Activated CD8-positive, alpha-beta memory T cell treated with anti-CD3 and anti-CD28 coated beads for 48 hours (primary cell): ENCODE measurements around the gene S1PR4.
"Not testable (repeated sequence)": the region's sequence is repeated elsewhere in the genome, so short reads cannot be mapped to it uniquely, and the experiment has no call there.

Experiments used
- DNase-seq, 3 experiments: peaks; one replicate each; pipeline ENCODE4 v3.0.0-alpha.2; 2020; ENCODE audit warnings: low read depth in 2 of 3, low spot score in 2 of 3

Gene S1PR4

GRCh38 chr19:3192684-3193083 lies 14.1 kb downstream of the S1PR4 start:
- DNase-seq, result no peak

DNA sequence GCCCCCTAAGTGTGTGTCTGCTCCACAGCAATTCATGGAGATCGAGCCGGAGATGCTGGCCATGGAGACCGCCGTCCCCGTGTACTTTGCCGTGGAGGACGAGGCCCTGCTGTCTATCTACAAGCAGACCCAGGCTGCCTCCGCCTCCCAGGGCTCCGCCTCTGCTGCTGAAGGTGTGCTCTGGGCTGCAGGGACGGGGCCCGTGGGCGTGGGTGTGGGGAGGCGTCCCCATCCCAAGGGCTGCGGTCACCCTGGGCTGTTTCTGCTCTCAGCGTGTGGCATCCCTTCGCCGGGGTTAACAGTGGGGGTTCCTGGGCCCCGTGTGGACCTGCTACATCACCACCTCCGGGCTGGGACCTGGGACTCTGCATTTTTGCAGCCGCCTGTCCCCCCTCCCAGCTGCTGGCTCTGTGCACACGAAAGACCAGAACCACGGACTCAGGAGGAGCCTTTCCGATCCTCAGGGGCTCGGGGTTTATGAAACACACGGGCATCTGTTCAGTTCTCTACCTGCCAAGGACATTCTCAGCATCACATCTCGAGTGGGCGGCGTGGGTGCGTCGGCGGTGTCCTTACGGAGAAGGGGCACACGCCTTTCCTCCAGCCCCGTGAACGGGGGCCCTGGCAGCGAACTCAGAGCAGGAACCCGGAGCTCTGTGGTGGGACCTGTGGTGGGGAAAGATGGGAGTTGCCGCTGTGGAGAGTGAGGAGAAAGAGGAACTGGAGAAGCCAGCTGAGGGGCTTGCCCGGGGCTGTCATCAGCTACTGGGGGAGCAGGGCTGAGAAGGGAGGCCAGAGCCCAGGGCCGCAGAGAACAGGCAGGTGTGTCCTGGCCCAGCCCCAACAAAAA lies 14.9 kb downstream of the S1PR4 start:
- no peak for DNase-seq

DNA sequence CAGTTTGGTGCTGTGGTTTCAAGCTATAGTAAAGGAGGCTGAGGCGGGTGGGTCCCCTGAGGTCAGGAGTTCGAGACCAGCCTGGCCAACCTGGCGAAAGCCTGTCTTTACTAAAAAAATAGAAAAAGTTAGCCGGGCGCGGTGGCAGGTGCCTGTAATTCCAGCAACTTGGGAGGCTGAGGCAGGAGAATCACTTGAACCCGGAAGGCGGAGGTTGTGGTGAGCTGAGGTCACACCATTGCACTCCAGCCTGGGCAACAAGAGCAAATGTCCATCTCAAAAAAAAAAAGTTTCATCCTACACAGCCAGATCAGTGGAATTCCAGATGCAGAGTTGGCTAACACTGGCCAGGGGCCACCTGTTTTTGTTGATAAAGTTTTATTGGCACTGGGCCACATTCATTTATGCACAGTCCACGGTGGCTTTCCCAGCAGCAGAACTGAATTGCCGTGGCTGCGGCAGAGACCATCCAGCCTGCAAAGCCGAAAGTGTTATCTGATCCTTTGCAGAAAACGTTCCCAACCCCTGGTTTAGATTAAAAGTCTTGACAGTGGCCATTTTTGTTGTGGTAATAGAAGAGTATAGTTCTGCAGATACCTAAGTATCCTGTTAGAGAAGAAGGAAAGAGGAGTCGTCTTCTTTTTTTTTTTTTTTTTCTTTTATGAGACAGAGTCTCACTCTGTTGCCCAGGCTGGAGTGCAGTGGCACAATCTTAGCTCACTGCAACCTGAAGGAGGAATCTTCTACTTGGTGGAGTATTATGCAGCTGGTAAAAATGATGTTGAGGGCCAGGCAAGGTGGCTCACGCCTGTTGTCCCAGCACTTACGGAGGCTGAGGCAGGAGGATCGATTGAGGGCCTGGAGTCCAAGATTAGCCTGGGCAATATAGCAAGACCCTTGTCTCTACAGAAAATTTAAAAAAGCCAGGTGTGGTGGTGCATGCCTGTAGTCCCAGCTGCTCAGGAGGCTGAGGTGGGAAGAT lies 15.8 kb downstream of the S1PR4 start:
- no peak for DNase-seq

DNA sequence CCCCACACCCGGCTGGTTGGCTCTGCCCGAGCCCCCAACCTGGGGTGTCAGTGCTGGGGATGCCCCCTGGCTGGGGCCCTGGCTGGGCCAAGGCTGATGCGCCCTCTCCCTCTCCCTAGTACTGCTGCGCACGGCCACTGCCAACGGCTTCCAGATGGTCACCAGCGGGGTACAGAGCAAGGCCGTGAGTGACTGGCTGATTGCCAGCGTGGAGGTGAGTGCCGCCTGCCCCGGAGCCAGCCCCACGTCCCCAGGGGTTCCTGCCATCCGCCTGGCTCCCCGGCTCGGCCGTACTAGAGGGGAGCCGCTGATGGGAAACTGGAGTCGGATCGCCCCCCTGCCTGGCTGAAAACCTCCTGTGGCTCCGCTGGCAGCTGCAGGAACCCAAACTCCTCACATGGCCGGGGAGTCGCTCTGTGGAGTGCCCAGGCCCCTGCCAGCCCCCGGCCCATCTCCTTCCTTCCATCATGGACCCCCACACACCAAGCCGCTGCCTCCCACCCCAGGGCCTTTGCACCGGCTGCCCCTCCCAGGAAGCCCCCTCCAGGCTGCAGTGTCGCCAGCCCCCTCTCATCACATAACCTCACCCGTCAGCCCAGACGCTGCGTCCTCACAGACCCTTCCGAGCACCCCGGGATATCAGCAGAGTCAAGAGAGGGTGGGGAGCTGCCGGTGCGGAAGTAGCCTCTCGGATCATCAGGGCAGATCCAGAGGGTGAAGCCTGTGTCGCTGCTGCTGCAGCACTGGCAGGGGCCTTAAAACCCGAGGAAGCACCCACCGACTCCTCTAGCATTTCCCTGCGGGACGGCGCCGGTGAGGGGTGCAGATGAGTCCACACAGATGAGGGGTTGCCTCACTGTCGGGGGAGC lies 17.7 kb downstream of the S1PR4 start:
- DNase-seq, result no peak

DNA sequence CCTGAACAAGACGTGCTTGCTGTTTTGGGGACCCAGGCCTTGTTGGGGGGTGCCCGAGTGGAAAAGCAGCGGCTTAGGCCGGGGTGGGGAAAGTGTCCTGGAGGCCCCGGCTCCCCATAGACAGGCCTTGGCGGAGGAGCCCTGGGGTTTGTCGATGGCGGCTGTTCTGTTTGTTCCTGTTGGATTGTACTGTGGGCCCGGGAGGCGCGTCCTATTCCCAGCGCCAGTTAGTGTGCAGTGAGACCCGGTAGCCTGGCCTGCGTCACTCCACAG lies 18.3 kb downstream of the S1PR4 start:
- DNase-seq, result no peak

DNA sequence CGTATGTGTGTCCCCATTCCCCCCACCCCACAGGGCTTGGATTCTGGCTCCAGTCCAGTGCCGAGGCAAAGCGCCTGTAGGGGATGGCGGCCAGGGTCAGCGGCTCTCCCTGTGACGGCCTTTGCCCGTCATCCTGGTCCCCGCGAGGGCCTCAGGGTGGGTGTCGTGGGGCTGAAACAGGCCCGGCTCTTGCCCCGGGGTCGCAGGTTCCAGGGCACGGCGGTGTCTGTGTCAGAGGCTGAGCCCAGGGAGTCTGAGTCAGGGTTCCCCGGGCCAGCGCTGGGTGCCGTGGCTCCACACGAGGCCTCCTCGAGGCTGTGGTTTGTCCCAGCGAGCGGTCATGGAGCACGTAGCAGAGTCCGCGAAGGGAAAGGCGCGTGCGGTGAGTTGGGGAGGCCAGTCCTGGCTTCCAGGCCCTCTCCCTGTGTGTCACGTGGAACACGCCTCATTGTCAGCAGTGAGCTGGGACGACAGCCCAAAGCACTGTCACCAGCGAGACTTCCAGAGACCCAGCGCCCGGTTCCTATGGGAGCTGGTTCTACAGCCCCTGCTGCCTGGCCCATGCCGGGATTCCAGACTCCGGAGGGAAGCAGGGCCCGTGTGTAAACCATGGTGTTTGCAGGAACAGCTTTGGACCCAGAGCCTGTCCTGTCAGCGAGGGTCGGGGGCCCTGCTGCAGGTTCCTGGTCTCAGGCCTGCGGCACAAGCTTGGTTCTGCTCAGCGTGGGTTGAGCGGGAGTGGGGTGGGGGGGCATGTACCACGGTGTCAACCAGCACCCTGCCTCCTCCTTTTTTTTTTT lies 20.5 kb downstream of the S1PR4 start:
- DNase-seq, result no peak

DNA sequence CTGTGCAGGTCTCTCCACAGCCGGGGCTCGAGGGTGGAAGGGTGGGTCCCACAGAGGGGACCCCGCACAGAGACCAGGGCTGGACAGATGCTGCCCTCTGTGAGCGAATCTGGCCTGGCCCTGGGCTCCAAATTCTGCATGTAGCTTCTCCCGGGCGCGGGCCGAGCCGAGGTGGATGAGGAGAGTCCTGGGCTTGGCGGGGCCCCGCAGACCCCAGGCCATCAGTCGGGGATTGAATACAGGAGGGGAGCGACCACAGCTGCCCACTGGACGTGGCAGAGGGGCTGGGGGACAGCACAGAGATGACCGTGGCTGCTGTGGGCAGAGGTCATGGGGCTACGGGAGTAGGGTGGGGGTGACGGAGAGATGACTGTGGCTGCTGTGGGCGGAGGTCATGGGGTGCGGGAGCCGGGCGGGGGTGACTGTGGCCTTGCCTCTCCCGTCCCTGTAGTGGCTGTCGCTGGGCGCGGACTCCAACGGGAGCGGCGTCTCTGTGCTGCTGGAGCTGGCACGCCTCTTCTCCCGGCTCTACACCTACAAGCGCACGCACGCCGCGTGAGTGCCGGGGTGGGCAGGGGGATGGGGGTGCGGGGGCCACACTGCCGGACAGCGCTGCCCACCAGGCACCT lies 22.6 kb downstream of the S1PR4 start:
- no peak for DNase-seq

GRCh38 chr19:3201911-3202310 lies 23.3 kb downstream of the S1PR4 start:
- no peak for DNase-seq

- DNase-seq, result no peak
Measured at GRCh38 chr19:3202346-3202745, 23.8 kb downstream of the S1PR4 start.

- not testable (repeated sequence) for DNase-seq
Measured at GRCh38 chr19:3202895-3203294, 24.3 kb downstream of the S1PR4 start.

DNA sequence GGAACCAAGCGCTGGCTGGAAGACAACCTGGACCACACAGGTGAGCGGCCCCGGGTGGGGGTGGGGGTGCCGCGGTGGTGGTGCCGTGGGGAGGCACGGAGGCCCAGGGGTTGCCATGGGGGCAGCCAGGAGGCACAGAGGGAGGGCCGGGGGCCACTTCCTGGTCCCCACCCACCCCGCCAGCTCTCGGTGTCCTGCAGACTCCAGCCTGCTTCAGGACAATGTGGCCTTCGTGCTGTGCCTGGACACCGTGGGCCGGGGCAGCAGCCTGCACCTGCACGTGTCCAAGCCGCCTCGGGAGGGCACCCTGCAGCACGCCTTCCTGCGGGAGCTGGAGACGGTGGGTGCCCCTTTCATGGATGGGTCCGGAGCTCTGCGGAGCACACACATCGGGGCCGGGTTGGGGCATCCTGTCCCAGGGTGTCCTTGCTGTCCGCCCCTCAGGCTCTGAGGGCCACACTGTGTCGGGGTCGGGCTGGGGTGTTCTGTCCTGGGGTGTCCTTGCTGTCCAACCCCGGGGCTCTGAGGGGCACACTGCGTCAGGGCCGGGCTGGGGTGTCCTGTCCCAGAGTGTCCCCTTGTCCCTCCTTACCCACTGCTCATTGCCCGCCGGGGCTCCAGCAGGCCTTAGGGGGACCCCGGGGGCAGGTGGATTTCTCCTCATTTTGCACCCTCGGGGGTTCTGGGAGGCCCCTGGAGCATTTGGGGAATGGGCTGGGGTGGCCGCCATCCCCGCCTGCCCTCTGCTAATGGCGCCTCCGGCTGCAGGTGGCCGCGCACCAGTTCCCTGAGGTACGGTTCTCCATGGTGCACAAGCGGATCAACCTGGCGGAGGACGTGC lies 25.5 kb downstream of the S1PR4 start:
- DNase-seq, result no peak

GRCh38 chr19:3204646-3205275 lies 26.2 kb downstream of the S1PR4 start:
- no peak for DNase-seq

DNA sequence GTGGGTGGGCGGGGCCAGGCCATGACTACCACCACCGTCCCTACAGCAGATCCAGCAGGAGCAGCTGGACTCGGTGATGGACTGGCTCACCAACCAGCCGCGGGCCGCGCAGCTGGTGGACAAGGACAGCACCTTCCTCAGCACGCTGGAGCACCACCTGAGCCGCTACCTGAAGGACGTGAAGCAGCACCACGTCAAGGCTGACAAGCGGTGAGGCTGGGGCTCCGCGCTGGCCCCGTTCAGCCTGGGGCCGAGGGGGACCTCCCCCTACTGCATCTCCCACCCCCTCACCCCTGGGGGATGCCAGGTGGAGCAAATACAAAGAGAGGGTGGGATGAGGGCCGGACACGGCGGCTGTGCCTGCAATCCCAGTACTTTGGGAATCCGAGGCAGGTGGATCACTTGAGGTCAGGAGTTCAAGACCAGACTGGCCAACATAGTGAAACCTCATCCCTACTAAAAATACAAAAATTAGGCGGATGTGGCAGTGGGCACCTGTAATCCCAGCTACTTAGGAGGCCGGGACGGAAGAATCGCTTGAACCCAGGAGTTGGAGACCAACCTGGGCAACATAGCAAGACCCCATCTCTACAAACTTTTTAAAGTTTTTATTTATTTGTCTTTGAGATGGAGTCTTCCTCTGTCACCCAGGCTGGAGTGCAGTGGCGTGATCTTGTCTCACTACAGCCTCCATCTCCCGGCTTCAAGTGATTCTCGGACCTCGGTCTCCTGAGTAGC lies 27.8 kb downstream of the S1PR4 start:
- DNase-seq, result no peak

GRCh38 chr19:3207461-3208242 lies 29.1 kb downstream of the S1PR4 start:
- no peak for DNase-seq

- no peak for DNase-seq
Measured at GRCh38 chr19:3208317-3209207, 30.0 kb downstream of the S1PR4 start.

DNA sequence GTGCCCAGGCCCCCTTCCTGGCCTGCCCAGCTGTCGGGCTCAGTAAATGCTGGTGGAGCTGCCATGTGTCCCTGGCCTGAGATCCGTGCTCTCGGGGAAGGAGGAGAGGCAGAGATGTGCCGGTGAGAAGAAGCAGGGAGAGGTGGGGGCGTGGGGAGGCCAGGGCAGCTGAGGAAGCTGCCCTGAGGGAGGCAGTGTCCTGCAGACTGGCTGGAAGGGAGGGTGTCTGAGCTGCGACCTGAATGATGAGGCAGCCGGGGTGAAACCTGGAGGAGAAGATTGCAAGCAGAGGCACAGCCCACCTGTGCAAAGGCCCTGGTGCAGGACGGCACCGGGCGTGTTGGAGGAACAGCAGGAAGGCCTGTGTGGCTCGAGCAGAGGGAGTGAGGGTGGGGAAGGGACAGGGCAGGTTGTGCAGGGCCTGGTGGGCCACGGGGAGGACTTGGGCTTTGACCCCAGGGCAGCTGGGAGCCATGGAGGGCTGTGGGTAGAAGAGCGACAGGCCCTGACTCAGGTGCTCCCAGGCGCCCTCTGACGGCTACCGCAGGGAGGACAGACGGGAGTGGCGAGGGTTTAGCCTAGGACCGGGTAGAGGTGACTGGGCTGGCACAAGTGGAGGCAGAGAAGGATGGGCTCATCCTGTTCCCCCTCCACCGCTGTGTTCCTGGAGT lies 31.9 kb downstream of the S1PR4 start:
- DNase-seq, result peak in 2 of 3 experiments; percentile 55
